Measurements from ENCODE around the gene SERPINA6.

SERPINA6 gene

GRCh38 chr14:94337274-94337673 lies 14.1 kb upstream of the SERPINA6 start:
- no peak overlapping the region for H3K27ac ChIP-seq
- H3K4me3 ChIP-seq (ENCODE audit: low read depth in 1 of 2, low read length in 1 of 2): no peak overlapping the region

DNA sequence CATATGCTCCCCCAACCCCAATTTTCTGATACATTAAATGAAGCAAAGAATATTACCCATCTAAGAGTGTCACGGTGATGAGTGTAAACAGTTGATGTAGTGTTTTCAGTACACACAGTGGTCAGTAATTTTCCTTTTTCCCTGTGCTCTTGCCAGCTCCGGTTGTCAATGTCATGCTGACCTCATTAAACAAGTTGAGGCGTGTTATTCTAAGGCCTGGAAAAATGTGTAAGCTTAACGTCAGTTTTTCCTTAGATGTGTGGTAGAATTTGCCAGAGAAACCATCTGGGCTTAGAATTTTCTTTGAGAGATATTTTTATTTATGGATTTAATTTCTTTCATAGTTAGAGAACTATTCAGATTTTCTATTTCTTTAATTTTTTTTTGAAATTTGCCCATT lies 11.7 kb upstream of the SERPINA6 start:
- no peaks in the 10 kb centered on the region for H3K36me3 ChIP-seq
- no peaks in the 10 kb centered on the region for H3K9me3 ChIP-seq
- H3K4me1 ChIP-seq (ENCODE audit: control insufficient read depth in 1 of 2, insufficient read depth in 1 of 2, low read depth in 1 of 2, low read length in 1 of 2): no peaks in the 10 kb centered on the region
- H3K4me3 ChIP-seq (ENCODE audit: low read depth in 1 of 2, low read length in 1 of 2): no peak overlapping the region
- TF ChIP-seq, protein P1, sequence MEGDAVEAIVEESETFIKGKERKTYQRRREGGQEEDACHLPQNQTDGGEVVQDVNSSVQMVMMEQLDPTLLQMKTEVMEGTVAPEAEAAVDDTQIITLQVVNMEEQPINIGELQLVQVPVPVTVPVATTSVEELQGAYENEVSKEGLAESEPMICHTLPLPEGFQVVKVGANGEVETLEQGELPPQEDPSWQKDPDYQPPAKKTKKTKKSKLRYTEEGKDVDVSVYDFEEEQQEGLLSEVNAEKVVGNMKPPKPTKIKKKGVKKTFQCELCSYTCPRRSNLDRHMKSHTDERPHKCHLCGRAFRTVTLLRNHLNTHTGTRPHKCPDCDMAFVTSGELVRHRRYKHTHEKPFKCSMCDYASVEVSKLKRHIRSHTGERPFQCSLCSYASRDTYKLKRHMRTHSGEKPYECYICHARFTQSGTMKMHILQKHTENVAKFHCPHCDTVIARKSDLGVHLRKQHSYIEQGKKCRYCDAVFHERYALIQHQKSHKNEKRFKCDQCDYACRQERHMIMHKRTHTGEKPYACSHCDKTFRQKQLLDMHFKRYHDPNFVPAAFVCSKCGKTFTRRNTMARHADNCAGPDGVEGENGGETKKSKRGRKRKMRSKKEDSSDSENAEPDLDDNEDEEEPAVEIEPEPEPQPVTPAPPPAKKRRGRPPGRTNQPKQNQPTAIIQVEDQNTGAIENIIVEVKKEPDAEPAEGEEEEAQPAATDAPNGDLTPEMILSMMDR (IDR thresholded peaks at IDR 0.05): no peak
- H3K27ac ChIP-seq: no peak overlapping the region
- peaks cover 39% of the 10 kb centered on the region for H3K27me3 ChIP-seq

More at GRCh38 chr14:94337274-94337673, 14.1 kb upstream of the SERPINA6 start:
- Histone ChIP-seq H3K36me3 (no peaks in the 10 kb centered on the region), H3K27me3 (peaks cover 42% of the 10 kb centered on the region), H3K4me1 (ENCODE audit: control insufficient read depth in 1 of 2, insufficient read depth in 1 of 2, low read depth in 1 of 2, low read length in 1 of 2) (no peaks in the 10 kb centered on the region), H3K9me3 (no peaks in the 10 kb centered on the region)
- TF ChIP-seq, protein P1 (IDR thresholded peaks at IDR 0.05): no peak

GRCh38 chr14:94332587-94332986 lies 9.5 kb upstream of the SERPINA6 start:
- TF ChIP-seq, protein P1 (IDR thresholded peaks at IDR 0.05): no peak
- no peaks in the 10 kb centered on the region for H3K9me3 ChIP-seq
- no peaks in the 10 kb centered on the region for H3K4me1 ChIP-seq (ENCODE audit: control insufficient read depth in 1 of 2, insufficient read depth in 1 of 2, low read depth in 1 of 2, low read length in 1 of 2)
- no peak overlapping the region for H3K4me3 ChIP-seq (ENCODE audit: low read depth in 1 of 2, low read length in 1 of 2)
- H3K27ac ChIP-seq: no peak overlapping the region
- no peaks in the 10 kb centered on the region for H3K36me3 ChIP-seq
- H3K27me3 ChIP-seq: peaks cover 48% of the 10 kb centered on the region

GRCh38 chr14:94332063-94332583 lies 9.0 kb upstream of the SERPINA6 start:
- peaks cover 48% of the 10 kb centered on the region for H3K27me3 ChIP-seq
- H3K4me1 ChIP-seq (ENCODE audit: control insufficient read depth in 1 of 2, insufficient read depth in 1 of 2, low read depth in 1 of 2, low read length in 1 of 2): no peaks in the 10 kb centered on the region
- TF ChIP-seq, protein P1 (IDR thresholded peaks at IDR 0.05): no peak
- no peak overlapping the region for H3K27ac ChIP-seq
- no peaks in the 10 kb centered on the region for H3K9me3 ChIP-seq
- no peaks in the 10 kb centered on the region for H3K36me3 ChIP-seq
- H3K4me3 ChIP-seq (ENCODE audit: low read depth in 1 of 2, low read length in 1 of 2): no peak overlapping the region

DNA sequence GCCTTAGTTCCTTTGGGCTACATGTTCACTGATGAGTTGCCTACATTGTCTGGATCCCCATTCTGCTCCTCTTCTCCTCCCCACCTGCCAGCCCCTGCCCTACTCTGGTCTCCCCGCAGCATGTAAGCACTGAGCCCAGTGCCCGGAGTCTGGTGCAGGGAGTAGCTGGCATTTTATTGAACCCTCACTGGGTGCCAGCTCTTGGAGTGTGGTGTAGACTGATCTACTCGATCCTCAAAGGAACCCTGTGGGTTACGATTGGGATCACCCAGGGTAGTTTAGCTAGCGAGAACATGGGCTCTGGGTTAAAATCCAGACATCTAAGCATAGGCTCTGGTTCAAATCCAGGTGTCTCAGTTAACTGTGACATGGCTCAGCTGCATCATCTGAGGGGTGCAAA lies 8.3 kb upstream of the SERPINA6 start:
- Histone ChIP-seq H3K4me1 (ENCODE audit: control insufficient read depth in 1 of 2, insufficient read depth in 1 of 2, low read depth in 1 of 2, low read length in 1 of 2) (no peaks in the 10 kb centered on the region), H3K4me3 (ENCODE audit: low read depth in 1 of 2, low read length in 1 of 2) (no peak overlapping the region)
- TF ChIP-seq, protein P1 (IDR thresholded peaks at IDR 0.05): no peak

GRCh38 chr14:94330857-94331256 lies 7.7 kb upstream of the SERPINA6 start:
- Histone ChIP-seq H3K27ac (no peak overlapping the region), H3K36me3 (no peaks in the 10 kb centered on the region), H3K9me3 (no peaks in the 10 kb centered on the region), H3K4me3 (ENCODE audit: low read depth in 1 of 2, low read length in 1 of 2) (no peak overlapping the region), H3K27me3 (peaks cover 43% of the 10 kb centered on the region), H3K4me1 (ENCODE audit: control insufficient read depth in 1 of 2, insufficient read depth in 1 of 2, low read depth in 1 of 2, low read length in 1 of 2) (no peaks in the 10 kb centered on the region)
- TF ChIP-seq, protein P1 (IDR thresholded peaks at IDR 0.05): no peak

More for the DNA sequence above, 8.3 kb upstream of the SERPINA6 start:
- Histone ChIP-seq H3K27me3 (peaks cover 48% of the 10 kb centered on the region), H3K36me3 (no peaks in the 10 kb centered on the region), H3K27ac (no peak overlapping the region), H3K9me3 (no peaks in the 10 kb centered on the region)
